IMR-90 (cell line): ENCODE data around the gene KRT76. TPM values are rescaled to one million over a fixed set of nuclear protein-coding genes. Genes with fewer than 3 reads are reported as not detected.

Source experiments
- ATAC-seq: fragments of 200-7000 bp; cut with Tn5 transposase; 2 replicates; pipeline ENCODE4 v1.9.1; 2020; ENCODE audit warnings: low read depth, mild to moderate bottlenecking, moderate library complexity
- BruUV-seq: library from RNA; stranded (reverse); fragments of 400-500 nt; replicated peaks from 2 replicates; lab custom pipeline; 2021; lab: Mats Ljungman, UMichigan
- CTCF ChIA-PET: fragments of 300-600 bp; formaldehyde crosslinking; extraction: SDS; loops from one replicate; lab custom pipeline; 2021; ENCODE audit warnings: antibody characterized with exemption; lab: Yijun Ruan, JAX
- POLR2A ChIA-PET: fragments of 300-600 bp; sonication (Branson Sonifier 250); formaldehyde crosslinking; loops from one replicate; lab custom pipeline; 2022; ENCODE audit warnings: antibody characterized with exemption; ENCODE audit not compliant: unreplicated experiment; lab: Charles Lee
- DNase-seq: peaks from one replicate; pipeline ENCODE4 v3.0.0; 2013
- H2AFZ ChIP-seq: replicated peaks from 2 replicates; pipeline ENCODE3; 2013; ENCODE audit warnings: low read length, mild to moderate bottlenecking; ENCODE audit not compliant: poor library complexity
- H2AK5ac ChIP-seq: 2 replicates; pipeline ENCODE4 v1.6.1; 2013; ENCODE audit warnings: low read depth, low read length, inconsistent platforms
- H2AK9ac ChIP-seq: replicated peaks from 2 replicates; pipeline ENCODE3; 2013; ENCODE audit warnings: mild to moderate bottlenecking, low read depth, low read length, moderate library complexity; ENCODE audit not compliant: poor library complexity
- H2BK120ac ChIP-seq: 2 replicates; pipeline ENCODE4 v1.6.1; 2013; ENCODE audit warnings: low read depth, low read length, inconsistent platforms
- H2BK15ac ChIP-seq: 3 replicates; pipeline ENCODE4 v1.6.1; 2013; ENCODE audit warnings: low read depth, low read length, inconsistent platforms
- H2BK20ac ChIP-seq: 2 replicates; pipeline ENCODE4 v1.6.1; 2013; ENCODE audit warnings: low read depth, mild to moderate bottlenecking, inconsistent platforms, low read length, moderate library complexity
- H2BK5ac ChIP-seq: 2 replicates; pipeline ENCODE4 v1.6.1; 2013; ENCODE audit warnings: mild to moderate bottlenecking, low read depth, low read length, inconsistent platforms; ENCODE audit not compliant: poor library complexity, severe bottlenecking
- H3K14ac ChIP-seq: replicated peaks from 2 replicates; pipeline ENCODE4 v1.6.1; 2013; ENCODE audit warnings: low read depth, low read length, inconsistent platforms
- H3K18ac ChIP-seq: 2 replicates; pipeline ENCODE4 v1.6.1; 2013; ENCODE audit warnings: low read depth, low read length, control low read depth
- H3K23ac ChIP-seq: 2 replicates; pipeline ENCODE4 v1.6.1; 2013; ENCODE audit warnings: low read depth, low read length, inconsistent platforms
- H3K27ac ChIP-seq: 2 replicates; pipeline ENCODE4 v1.5.1; 2013; ENCODE audit warnings: mild to moderate bottlenecking, control low read depth, low read length; ENCODE audit not compliant: insufficient read depth
- H3K27me3 ChIP-seq: 2 replicates; pipeline ENCODE4 v1.6.1; 2013; ENCODE audit warnings: low read length; ENCODE audit not compliant: control insufficient read depth, insufficient read depth
- H3K36me3 ChIP-seq: 2 replicates; pipeline ENCODE4 v1.6.1; 2013; ENCODE audit warnings: low read length, mixed read lengths; ENCODE audit not compliant: control insufficient read depth, insufficient read depth
- H3K4ac ChIP-seq: 2 replicates; pipeline ENCODE4 v1.6.1; 2013; ENCODE audit warnings: low read depth, low read length, inconsistent platforms
- H3K4me1 ChIP-seq: 2 replicates; pipeline ENCODE4 v1.6.1; 2013; ENCODE audit warnings: low read length, mixed read lengths; ENCODE audit not compliant: control insufficient read depth, insufficient read depth
- H3K4me2 ChIP-seq: 2 replicates; pipeline ENCODE4 v1.6.1; 2013; ENCODE audit warnings: low read depth, mild to moderate bottlenecking, control low read depth, low read length, moderate library complexity
- H3K4me3 ChIP-seq: 2 replicates; pipeline ENCODE4 v1.5.1; 2013; ENCODE audit warnings: low read depth, mild to moderate bottlenecking, control low read depth, low read length, moderate library complexity; ENCODE audit not compliant: insufficient read depth
- H3K56ac ChIP-seq: 2 replicates; pipeline ENCODE4 v1.6.1; 2013; ENCODE audit warnings: low read length, inconsistent platforms; ENCODE audit not compliant: insufficient read depth; ENCODE audit errors: extremely low read depth
- H3K79me1 ChIP-seq, 2 experiments: 2 replicates each; pipeline ENCODE4 v1.6.1; 2013; ENCODE audit warnings: low read length in 2 of 2, inconsistent platforms in 1 of 2, low read depth in 1 of 2
- H3K9ac ChIP-seq: 2 replicates; pipeline ENCODE4 v1.6.1; 2013; ENCODE audit warnings: low read depth, low read length, control low read depth
- H3K9me1 ChIP-seq: 2 replicates; pipeline ENCODE4 v1.6.1; 2013; ENCODE audit warnings: low read length, inconsistent platforms; ENCODE audit not compliant: insufficient read depth
- H3K9me3 ChIP-seq: 2 replicates; pipeline ENCODE4 v1.6.1; 2013; ENCODE audit warnings: low read length; ENCODE audit not compliant: control insufficient read depth, insufficient read depth
- H4K20me1 ChIP-seq: 2 replicates; pipeline ENCODE4 v1.6.1; 2013; ENCODE audit warnings: low read length, inconsistent platforms; ENCODE audit not compliant: insufficient read depth
- H4K5ac ChIP-seq: 2 replicates; pipeline ENCODE4 v1.6.1; 2013; ENCODE audit warnings: mild to moderate bottlenecking, low read depth, low read length, control low read depth
- H4K8ac ChIP-seq, 2 experiments: 2 replicates each; pipeline ENCODE4 v1.6.1; 2013; ENCODE audit warnings: low read depth in 2 of 2, low read length in 2 of 2, control low read depth in 1 of 2, inconsistent platforms in 1 of 2
- H4K91ac ChIP-seq: 2 replicates; pipeline ENCODE4 v1.6.1; 2013; ENCODE audit warnings: low read depth, low read length, inconsistent platforms; ENCODE audit not compliant: insufficient read depth
- BHLHE40 ChIP-seq: fragments of 150-350 bp; IDR thresholded peaks from 2 replicates; pipeline ENCODE4 v1.6.1; 2016; ENCODE audit warnings: mild to moderate bottlenecking, low read depth, low read length
- CHD1 ChIP-seq: IDR thresholded peaks from 2 replicates; pipeline ENCODE4 v1.6.1; 2012; ENCODE audit warnings: low read depth, low read length, improper control_type of control experiment
- CTCF ChIP-seq: conservative IDR thresholded peaks from 2 replicates; pipeline ENCODE4 v1.5.1; 2012; ENCODE audit warnings: mild to moderate bottlenecking, low read depth, low read length, improper control_type of control experiment
- FOS ChIP-seq: fragments of 150-350 bp; IDR thresholded peaks from 2 replicates; pipeline ENCODE4 v1.6.1; 2016; ENCODE audit warnings: low read depth, low read length
- RCOR1 ChIP-seq: IDR thresholded peaks from 2 replicates; pipeline ENCODE4 v1.6.1; 2012; ENCODE audit warnings: mild to moderate bottlenecking, low read length, improper control_type of control experiment; ENCODE audit not compliant: insufficient replicate concordance
- SMC3 ChIP-seq: fragments of 150-350 bp; IDR thresholded peaks from 2 replicates; pipeline ENCODE4 v1.6.1; 2016; ENCODE audit warnings: low read depth, mild to moderate bottlenecking, antibody characterized with exemption, low read length, moderate library complexity
- WGBS, 2 experiments: methylation state at CpG; one replicate each; pipeline versions ENCODE4 v1.1.5 to v1.1.7; 2013; ENCODE audit warnings: missing lambda C conversion rate in 2 of 2; ENCODE audit not compliant: insufficient read length in 1 of 2; ENCODE audit errors: extremely low coverage in 2 of 2; 5-methylcytosine and 5-hydroxymethylcytosine counted together
- dilution Hi-C: fragments of 300-500 bp; cut with HindIII; formaldehyde crosslinking; loops from one replicate; pipeline ENCODE4 v1.14.3; 2018; ENCODE audit warnings: low sequenced_read_pairs; ENCODE audit not compliant: unreplicated experiment
- in situ Hi-C: fragments of 300-500 bp; cut with MboI; formaldehyde crosslinking; loops from 3 replicates; pipeline ENCODE4 v1.14.3; 2019; ENCODE audit warnings: low sequenced_read_pairs, inconsistent platforms, mixed read lengths
- intact Hi-C: fragments of 100-400 bp; cut with micrococcal nuclease; formaldehyde crosslinking; loops from 2 replicates; pipeline ENCODE4 v1.10.0; 2022
- polyA plus RNA-seq, 3 experiments: library from polyadenylated mRNA; depleted of rRNA; stranded (reverse); fragments of >200 nt; gene quantifications; 2 replicates each; pipeline ENCODE4 v1.2.3, GENCODE V29; 2012; ENCODE audit warnings: low replicate concordance in 1 of 3
- total RNA-seq: library from RNA; depleted of rRNA; stranded (reverse); fragments of >200 nt; gene quantifications from 2 replicates; pipeline ENCODE4 v1.2.3, GENCODE V29; 2012
- TF ChIP-seq, protein P1 (sequence below): fragments of 150-350 bp; IDR thresholded peaks from 2 replicates; pipeline ENCODE4 v1.6.1; 2017; ENCODE audit warnings: mild to moderate bottlenecking, antibody characterized with exemption, low read length, low read depth

KRT76 gene
- total and polyA plus RNA-seq, 2 of the 4 experiments (the other 2 are of a cell fraction), result not detected

DNA sequence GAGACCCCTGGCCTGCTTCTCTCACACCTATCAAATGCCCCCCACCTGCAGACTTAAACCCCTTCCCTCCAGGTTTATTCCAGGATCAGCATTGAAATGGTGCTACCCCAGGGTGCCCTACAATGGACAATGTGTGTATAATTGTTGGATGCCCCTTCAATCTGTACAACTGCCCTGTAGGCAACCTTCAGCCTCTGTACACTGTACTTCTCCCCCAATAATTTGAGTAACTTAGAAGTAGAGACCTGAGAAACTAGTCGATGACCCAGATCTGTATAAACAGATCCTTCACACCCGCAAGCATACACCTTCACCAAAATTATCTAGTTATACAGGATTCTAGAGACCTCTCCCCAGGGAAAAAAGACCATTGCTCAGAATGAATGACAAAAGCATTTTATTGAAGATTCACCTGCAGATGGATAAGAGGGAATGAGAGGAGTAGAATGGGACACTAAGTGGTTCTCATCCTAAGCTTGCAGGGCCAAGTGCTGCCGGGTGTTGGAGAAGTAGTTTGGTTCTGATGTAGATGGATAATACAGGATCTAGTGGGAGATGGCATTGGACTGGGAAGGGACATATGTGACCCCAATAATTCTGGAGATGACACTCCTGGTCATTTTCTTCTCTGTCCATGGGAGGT lies 29.1 kb upstream of the KRT76 start:
- Histone ChIP-seq H4K5ac (no peak overlapping the region), H3K9ac (no peak overlapping the region), H2BK15ac (no peak overlapping the region), H3K36me3 (no peaks in the 10 kb centered on the region), H3K27me3 (peaks cover 36% of the 10 kb centered on the region), H2AFZ (no peak overlapping the region), H3K4ac (no peak overlapping the region), H3K56ac (no peak overlapping the region), H3K79me1 (no peaks in the 10 kb centered on the region), H3K4me1 (no peaks in the 10 kb centered on the region), H3K4me3 (no peak overlapping the region), H3K23ac (no peak overlapping the region), H4K91ac (no peak overlapping the region), H2BK120ac (no peak overlapping the region), H3K4me2 (no peak overlapping the region), H3K14ac (no peak overlapping the region), H4K20me1 (no peaks in the 10 kb centered on the region), H3K9me1 (no peaks in the 10 kb centered on the region), H3K27ac (no peak overlapping the region), H3K9me3 (no peaks in the 10 kb centered on the region), H3K18ac (no peak overlapping the region), H2BK5ac (no peak overlapping the region), H2AK9ac (no peak overlapping the region), H4K8ac (no peak overlapping the region), H2AK5ac (no peak overlapping the region), H2BK20ac (no peak overlapping the region)
- TF ChIP-seq CHD1, result no peak
- no peak for TF ChIP-seq SMC3
- TF ChIP-seq RCOR1, result no peak
- TF ChIP-seq FOS, result no peak
- no peak for TF ChIP-seq CTCF
- TF ChIP-seq, protein P1, sequence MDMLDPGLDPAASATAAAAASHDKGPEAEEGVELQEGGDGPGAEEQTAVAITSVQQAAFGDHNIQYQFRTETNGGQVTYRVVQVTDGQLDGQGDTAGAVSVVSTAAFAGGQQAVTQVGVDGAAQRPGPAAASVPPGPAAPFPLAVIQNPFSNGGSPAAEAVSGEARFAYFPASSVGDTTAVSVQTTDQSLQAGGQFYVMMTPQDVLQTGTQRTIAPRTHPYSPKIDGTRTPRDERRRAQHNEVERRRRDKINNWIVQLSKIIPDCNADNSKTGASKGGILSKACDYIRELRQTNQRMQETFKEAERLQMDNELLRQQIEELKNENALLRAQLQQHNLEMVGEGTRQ, result no peak
- TF ChIP-seq BHLHE40, result no peak
- DNase-seq (no peak), ATAC-seq (no peak)
- WGBS, 2 experiments, result no CpG with 5 or more reads among the region's 3 CpGs
- in situ Hi-C loops, result no loop called here
- dilution Hi-C loops, result no loop called here
- intact Hi-C loops, result no loop called here
- no TSS peak for BruUV-seq
- ChIA-PET POLR2A (no interaction called here), CTCF (interaction anchor here (1.0 kb wide), 1 partner anchor 59 kb away, joined by 4 read pairs; no protein-coding TSS in a partner anchor)
